HG03558 (cell line): Measurements from ENCODE around the gene PPM1M.

Experiments
- ATAC-seq: cut with Tn5 transposase; IDR thresholded peaks from one replicate; pipeline ENCODE4 v1.9.1; 2021; ENCODE audit warnings: moderate number of reproducible peaks; ENCODE audit not compliant: unreplicated experiment; ENCODE audit errors: extremely low read depth

PPM1M gene

DNA sequence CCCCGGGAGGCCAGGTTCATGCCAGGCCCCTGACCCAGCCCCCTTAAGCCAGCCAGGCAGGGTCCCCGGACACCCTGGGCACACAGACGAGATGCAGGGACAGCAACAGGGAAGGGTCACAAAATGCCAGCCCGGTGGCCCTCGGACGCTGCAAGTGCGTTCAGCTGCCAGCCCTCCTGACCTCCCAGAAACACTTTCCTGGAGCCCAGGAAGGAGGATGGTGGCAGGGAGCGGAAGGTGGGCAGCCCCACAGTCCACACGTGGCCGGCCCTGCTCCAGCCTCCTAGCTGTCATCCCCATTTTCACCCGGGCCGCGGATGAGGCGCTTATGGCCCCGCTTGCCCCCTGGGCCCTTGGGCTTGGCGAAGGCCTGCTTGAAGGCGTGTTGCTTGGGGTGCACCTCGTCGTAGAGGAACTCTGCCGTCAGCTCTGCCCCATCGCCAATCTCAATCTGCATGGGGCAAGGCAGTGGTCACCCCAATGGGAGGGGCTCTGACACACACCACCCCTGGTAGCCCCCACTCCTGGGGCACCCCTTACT, 16.7 kb upstream of the PPM1M start:
- no peak for ATAC-seq

DNA sequence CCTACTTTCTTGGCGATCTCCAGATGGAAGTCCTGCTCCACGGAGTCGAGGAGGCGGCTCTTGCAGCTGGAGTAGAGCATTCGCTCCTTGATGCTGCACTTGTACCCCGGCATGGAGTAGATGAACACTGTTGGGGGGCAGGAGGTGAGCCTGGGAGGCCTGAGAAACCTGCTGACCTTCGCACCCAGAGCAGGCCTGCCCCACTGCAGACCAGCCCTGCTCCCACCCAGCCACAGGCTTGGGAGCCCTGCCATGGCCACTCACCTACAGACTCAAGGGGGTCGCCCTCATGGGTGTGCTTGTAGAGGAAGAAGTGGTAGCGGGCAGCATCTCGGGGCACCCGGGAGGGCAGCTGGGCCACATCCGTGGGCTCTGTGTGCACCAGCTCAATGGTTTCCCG, 15.9 kb upstream of the PPM1M start:
- no peak for ATAC-seq

DNA sequence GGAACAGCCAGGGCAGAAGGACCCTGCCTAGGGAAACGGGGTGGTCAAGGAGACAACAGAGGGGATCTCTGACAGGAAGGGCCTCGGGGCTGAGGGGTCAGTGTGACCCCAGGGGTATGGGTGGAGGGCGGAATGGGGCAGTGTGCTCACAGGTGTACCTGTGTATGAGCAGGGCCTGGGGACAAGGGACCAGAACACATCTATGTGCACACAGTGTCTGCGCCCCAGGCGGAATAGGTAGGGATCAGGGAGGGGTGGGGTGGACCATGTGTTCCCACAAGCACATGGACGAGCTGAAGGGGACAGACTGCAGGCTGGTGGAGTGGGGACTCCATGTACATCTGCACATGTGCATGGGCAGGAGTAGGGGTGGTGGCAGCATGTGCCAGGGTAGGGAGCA, 15.1 kb upstream of the PPM1M start:
- ATAC-seq: no peak

DNA sequence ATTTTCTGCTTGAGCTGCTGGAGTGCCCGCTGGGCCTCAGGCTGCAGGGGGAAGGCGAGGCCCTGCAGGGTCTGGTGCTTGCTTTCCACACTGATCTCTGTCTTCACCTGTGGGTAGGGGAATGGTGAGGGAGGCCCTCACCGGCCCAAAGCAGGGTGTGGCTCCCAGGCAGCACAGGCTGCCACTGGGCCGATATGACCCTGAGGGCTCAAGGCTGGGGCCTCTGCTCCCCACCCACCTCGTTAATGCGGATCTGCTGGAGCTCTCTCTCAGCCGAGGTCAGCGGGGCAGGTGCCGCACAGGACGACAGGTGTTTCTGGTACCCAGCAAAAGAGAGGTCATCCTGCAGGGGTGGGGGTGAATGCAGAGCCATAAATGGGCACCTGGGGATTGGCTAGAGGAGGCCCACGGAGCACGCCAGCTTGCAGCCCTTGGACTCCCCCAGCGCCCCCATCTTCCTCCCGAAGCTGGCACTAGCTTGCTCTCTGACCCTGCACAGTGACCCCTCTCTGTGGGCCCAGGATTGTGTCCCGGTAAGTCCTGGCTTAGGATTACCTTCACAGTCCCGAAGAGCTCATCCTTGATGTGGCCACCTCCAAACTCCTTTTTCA, 14.6 kb upstream of the PPM1M start:
- no peak for ATAC-seq

DNA sequence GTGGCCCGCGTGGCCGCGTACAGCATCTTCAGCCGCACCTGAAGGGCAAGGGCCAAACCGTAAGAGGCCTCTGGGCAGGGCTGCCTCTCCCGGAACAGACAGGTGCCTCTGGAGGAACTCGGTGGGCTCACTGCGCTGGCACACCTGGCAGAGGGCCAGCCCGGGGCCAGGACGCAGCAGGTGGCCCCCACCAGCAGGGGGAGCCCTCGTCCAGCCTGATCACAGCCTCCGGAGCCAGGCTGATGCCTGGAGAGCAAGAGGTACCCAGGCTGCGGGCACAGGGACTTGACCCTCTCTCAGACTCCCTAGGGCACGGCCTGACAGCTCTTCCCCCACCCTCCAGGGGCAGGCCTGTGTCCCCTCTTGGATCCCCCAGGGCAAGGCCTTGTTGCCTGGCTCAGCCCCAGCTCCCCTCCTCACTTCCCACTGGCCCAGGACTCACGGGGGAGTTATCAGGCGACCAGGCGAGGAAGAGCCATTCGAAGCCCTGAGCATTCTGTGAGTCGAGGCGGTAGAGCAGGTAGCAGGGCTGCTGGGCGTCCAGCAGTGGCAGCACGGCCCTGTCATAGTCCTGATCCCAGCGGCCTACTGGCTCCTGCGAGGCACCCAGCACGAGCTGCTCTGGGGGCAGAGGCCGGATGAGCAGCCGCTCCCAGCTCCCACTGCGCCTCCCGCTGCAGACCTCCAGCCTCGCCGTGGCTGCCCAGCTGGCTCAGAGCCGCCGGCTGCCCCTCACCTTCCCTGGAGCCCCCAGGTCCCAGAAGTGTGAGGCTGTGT, 13.9 kb upstream of the PPM1M start:
- ATAC-seq: no peak

DNA sequence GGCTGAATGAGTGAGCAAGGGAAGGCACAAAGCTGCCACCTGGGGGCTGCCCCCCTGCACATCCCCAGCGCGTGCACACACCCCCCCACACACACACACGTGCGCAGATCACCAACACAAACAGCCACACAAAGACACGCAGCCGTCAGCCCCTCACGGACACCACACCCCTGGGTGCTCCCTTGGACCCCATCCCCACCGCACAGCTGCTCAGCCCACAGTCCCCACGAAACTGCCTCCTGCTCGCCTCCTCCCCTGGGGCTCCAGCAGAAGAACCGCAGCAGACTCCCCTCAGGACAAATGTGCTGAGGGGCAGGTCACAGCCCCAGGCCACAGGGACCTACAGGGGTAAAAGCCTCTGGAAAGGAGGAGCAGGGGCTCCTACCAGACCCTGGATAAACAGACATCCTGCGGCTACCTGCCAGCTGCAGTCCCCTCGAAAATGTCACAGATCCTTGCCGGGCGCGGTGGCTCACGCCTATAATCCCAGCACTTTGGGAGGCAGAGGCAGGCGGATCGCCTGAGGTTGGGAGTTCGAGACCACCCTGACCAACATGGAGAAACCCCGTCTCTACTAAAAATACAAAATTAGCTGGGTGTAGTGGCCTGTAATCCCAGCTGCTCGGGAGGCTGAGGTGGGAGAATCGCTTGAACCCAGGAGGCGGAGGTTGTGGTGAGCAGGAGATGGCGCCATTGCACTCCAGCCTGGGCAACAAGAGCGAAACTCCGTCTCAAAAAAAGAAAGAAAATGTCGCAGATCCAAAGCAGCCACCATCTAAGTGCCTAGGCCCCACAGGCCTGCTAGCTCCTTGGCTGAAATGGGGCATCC, 13.1 kb upstream of the PPM1M start:
- ATAC-seq: no peak

DNA sequence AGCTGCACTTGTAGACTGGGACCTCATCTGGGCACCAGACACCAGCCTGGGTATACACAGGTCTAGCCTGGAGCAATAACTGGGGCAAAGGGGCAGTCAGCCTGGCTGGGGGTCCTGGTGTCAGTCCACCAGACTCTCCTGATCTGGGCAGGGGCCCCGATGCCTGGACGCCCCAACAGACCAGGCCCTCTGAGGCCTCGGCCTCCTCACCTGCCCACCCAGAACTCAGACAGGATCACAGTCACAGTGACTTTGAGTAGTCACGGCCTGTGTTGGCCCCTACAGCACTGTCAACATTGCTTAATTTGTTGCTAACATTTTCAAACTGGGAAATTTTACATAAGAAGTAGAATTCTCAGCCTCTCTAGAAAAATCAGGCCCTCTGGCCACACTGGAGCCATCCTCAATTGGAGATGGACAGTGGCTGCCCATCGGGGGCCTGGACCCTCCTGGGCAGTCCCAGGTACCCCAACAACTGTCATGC, 12.4 kb upstream of the PPM1M start:
- ATAC-seq: no peak

DNA sequence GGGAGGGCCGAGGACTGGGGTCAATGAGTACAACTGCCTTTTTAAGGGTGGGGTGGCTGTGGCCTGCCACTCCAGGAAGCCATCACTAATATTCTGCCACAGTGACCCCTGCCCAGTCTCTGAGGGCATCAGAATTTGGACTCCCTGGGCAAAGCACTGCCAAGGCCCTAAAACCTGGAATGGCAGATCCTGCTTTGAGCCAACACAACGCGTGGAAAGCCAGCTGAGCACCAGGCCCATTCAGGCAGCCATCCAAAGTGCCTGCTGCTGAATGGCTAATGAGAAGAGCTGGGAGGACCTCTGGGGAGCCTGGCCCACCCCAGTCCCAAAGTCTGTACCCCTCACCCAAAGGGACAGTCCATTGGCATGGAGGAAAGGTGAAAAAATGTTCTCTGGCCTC, 11.6 kb upstream of the PPM1M start:
- ATAC-seq: no peak

DNA sequence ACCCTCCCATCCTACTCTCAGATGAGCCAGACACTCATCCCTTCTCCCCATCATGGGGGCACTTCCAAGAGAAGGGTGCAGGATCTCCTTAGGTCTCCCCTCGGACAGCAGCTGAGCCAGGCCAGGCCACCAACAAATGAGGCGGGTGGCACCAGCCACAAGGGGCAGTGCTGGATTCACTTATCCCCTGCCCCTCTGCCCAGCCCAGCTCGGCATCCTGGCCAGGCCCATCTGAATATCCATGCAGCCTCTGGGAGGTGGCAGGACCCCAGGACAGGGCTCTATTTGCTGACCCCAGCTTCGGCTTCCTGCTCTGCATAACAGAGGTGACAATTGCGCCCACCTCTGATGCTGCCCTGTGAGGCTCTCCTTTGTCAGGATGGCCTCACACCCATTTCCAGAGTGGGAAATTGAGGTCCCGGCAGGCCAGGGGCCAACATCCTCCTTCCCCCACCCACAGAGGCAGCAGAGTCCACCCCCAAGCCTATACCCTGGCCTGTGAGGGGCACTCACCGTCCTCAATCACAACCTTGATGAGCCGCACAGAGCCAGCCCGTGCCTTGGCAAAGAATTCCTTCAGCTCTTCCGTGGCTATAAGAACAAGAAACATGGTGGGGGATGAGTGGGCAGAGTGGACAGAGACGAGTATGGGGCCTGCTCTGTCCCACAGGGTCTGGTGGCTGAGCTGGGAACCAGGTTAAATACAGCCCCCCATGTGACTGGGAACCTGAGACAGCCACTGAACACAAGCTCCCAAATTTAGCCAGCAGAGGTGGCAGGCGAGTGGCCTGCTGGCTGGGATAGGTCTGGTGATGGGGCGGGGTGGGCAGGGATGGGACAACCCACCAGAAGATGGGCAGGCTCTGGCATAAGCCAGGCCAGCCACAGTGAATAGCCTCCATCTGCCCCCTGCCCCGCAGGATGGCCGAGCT, 10.8 kb upstream of the PPM1M start:
- no peak for ATAC-seq

DNA sequence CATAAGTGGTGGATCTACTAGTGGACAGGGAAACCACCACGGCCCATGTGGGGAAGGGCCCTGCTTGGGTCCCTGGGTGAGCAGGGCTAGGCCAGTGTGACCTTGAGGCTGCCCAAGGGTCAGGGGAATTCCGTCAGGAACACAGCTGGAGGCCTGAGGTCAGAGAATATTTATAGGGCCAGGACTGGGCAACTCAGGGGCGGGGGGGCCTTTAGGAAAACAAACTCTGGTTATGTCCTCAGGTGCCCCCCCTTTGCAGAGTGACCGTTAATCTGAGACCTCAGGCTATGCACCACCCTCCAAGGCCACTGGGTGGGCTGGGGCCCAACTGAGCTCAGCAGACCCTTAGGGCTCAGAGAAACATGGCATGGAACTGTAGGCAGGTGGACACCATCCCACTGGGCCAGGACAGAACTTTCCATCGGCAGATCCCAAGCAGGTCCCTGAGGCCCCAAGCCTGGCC, 9.1 kb upstream of the PPM1M start:
- no peak for ATAC-seq

DNA sequence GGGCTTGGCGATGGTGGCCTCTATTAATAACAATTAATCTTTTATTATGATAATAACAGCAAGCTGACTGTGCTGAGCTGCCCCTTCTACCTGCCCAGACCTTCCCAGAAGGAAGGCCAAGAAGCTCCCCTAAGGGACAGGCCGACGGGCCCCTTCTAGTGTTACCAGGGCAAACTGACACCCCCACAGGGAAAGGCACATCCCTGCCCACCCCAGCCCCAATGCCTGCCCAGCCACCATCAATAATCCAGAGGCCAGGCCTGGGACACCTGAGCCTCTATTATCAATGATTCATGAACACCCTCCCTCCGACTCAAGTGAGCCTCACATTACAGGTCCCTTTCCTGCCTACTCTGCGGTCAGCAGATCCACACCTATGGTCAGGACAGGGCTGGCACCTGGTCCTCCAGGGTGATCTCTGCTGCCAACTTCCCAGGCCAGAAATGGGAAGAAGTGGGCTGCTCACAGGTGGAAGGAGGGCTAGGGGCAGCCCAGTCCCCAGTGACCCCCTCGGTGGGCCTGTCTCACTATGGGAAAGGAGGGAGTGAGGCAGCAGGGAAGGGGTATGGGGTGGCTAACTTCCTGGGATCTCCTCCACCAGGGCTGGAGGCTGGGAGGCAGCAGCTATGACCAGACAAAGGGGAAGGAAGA, 8.4 kb upstream of the PPM1M start:
- no peak for ATAC-seq

DNA sequence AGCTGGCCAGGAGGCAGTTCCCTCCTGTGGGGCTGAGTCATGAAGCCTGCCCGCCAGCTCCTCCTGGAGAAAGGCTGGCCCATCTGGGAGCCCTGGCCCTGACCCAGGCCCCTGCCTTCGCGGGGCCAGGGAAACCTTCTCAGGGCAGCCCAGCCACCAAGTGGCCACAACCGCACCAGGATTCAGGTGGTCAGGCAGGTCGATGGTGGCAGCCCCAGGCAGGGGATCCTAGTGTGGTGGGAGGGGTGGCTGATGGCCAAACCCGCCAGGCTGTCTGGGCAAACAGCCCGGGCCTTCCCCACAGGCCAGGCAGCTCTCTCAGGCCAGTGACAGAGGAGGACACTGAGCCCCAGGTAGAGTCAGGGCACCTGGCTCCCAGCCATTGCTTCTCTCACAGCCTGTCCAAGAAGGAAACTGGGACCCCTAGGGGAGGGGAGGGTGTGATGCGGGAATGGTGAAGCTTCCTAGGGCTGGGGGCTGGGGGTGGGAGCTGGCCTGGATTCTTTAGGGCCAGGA, 7.8 kb upstream of the PPM1M start:
- no peak for ATAC-seq

DNA sequence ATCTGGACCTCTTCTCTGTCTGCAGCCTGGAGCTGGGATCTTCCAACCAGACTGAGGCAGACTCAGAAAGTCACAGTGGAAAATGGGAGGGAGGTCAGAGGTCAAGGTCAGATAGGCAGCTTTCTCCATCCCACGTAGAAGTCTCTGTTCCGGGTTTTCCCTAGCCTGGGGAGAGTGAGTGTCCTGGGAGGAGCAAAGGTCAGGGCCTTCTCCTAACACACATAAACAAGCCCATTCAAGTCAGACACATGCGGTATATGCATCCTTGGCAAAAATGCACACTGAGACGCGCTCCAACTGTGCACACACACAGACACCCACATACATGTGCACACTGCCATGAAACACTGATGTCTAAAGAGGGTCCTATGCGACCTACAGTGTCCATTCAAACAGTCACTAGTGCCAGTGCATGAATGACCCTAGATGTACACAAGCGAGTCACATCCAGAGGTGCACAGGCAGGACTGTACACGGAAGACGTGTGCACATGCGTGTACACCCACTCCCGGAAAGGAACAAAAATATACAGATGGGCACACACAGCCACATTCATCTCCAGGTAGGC, 7.3 kb upstream of the PPM1M start:
- no peak for ATAC-seq

DNA sequence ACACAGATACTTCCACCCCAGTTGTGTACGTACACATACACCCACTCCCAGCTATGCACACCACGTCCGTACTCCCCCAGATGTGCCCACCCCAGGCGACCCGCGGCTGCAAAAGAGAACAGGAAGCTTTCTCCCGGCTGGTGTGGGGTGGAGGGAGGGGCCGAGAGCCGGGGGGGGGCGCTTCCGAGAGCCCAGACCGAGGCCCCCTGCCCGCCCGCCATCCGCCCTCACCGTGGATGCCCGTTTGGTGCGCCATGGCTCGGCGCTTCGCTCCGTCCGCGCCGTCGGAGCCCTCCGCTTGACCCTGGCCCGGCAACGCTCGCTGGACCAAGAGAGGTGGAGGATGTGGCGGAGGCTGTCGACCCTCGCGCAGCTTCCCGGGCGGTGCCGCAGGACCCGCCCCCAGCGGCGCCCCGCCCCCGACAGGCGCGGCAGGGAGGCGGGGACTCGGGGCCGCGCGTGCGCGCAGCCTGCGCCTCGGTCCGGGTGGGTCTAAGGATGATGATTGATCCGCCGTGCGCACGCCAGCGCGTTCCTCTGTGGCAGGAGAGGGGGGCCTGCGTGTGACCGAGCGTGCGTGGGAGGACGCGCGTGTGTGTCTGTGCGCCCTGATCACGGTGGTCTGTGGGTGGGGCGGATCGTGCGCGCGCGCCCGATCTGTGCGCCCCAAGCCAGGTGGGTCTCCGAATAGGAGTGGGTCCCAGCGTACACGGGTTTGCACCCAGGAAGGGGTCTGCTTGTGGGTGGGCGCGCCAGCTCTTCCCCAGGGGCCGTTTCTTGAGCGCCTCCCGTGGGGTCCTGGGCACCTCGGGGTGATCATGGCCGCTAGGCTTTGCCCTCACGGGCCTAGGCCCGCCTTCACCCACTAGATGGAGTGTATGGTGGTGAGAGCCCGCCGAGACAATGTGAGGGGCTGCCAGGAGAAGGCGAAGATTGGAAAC, 6.5 kb upstream of the PPM1M start, which contains the start of gene TWF2:
Gene TWF2, minus strand, starts transcription at position 398 of the 941 bp plus-strand sequence. Its CDS starts 142 bp downstream, at position 256.
- ATAC-seq: no peak

DNA sequence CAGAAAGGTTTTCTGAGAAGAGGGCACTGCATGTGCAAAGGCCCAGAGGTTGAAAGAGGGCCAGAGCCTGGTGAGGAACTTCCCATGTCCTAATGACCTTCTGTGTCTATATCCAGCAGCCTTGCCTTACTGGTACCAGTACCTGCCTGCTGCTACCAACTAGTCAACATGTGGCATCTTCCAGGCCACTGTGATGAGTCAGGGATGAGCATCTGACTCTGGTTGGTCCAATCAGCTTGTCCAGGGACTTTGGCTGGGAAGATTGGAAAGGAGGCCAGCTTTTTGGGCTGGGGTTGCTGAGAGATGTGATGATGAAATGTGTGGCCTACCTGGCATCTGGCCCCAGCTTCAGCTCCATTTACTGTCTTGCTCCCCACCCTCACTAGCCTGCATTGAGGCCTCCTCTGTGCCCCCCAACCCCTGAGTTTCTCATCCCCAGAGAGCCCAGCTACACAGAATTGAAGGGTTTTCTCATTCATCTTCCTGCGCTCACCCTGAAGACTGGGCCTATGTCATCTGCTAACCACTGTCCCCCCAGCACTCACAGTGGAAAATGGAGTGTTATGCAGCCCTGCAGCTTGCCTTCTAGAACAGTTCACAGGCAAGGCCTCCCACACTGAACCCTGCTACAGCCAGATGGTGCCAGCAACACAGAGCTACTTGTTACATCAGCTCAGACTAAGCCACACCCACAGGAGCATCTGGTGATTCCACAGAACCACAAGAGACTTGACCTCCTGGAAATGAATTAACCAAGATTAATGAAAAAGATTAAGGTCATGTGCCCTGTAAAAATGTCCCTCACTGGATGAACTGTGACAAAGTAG, 5.3 kb upstream of the PPM1M start:
- no peak for ATAC-seq

DNA sequence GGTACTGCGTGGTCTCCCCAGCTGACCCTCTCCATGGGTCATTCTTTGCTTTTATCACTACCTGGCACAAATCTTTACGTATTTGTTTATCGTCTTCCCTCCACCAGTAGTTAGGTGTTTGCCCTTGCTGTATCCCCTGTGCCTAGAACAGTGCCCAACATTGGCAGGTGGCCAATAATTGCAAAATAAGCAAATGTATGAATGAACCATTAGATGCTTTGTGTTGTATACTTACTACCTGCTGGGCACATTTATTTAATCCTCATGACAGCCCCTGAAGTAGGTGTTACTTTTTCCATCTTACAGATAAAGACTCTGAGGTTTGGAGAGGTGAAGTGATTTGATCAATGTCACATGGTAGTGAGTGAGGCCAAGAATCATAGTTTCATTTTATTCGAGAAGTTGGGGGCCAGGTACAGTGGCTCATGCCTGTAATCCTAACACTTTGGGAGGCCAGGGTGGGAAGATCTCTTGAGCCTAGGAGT, 4.6 kb upstream of the PPM1M start:
- ATAC-seq: no peak
